Ishikawa (cell line): Measurements from ENCODE around the gene PXDN.

Source experiments
- CEBPB ChIP-seq: IDR thresholded peaks from 2 replicates; pipeline ENCODE4 v1.6.1; 2012
- CREB1 ChIP-seq: IDR thresholded peaks from 2 replicates; pipeline ENCODE4 v1.6.1; 2012; ENCODE audit warnings: low read depth
- EGR1 ChIP-seq: IDR thresholded peaks from 2 replicates; pipeline ENCODE4 v1.6.1; 2012
- EP300 ChIP-seq: IDR thresholded peaks from 2 replicates; pipeline ENCODE4 v1.6.1; 2012; ENCODE audit warnings: borderline replicate concordance
- FOXM1 ChIP-seq: IDR thresholded peaks from 2 replicates; pipeline ENCODE4 v1.6.1; 2012; ENCODE audit warnings: low read depth, borderline replicate concordance
- NFIC ChIP-seq: IDR thresholded peaks from 2 replicates; pipeline ENCODE4 v1.6.1; 2012
- RAD21 ChIP-seq: IDR thresholded peaks from 2 replicates; pipeline ENCODE4 v1.6.1; 2012; ENCODE audit warnings: low read depth
- REST ChIP-seq: IDR thresholded peaks from 2 replicates; pipeline ENCODE4 v1.6.1; 2012; ENCODE audit warnings: low read depth, mild to moderate bottlenecking
- TAF1 ChIP-seq: IDR thresholded peaks from 2 replicates; pipeline ENCODE4 v1.6.1; 2012; ENCODE audit warnings: low read depth, mild to moderate bottlenecking
- TCF12 ChIP-seq: IDR thresholded peaks from 2 replicates; pipeline ENCODE4 v1.6.1; 2012; ENCODE audit warnings: low read depth
- TEAD4 ChIP-seq: IDR thresholded peaks from 2 replicates; pipeline ENCODE4 v1.6.1; 2012
- USF1 ChIP-seq: IDR thresholded peaks from 2 replicates; pipeline ENCODE4 v1.6.1; 2012
- YY1 ChIP-seq: IDR thresholded peaks from 2 replicates; pipeline ENCODE4 v1.6.1; 2012; ENCODE audit warnings: low read depth
- ZBTB7A ChIP-seq: IDR thresholded peaks from 2 replicates; pipeline ENCODE4 v1.6.1; 2012; ENCODE audit warnings: low read depth
- TF ChIP-seq, protein P1 (sequence below): IDR thresholded peaks from 2 replicates; pipeline ENCODE4 v1.6.1; 2012

The PXDN gene

DNA sequence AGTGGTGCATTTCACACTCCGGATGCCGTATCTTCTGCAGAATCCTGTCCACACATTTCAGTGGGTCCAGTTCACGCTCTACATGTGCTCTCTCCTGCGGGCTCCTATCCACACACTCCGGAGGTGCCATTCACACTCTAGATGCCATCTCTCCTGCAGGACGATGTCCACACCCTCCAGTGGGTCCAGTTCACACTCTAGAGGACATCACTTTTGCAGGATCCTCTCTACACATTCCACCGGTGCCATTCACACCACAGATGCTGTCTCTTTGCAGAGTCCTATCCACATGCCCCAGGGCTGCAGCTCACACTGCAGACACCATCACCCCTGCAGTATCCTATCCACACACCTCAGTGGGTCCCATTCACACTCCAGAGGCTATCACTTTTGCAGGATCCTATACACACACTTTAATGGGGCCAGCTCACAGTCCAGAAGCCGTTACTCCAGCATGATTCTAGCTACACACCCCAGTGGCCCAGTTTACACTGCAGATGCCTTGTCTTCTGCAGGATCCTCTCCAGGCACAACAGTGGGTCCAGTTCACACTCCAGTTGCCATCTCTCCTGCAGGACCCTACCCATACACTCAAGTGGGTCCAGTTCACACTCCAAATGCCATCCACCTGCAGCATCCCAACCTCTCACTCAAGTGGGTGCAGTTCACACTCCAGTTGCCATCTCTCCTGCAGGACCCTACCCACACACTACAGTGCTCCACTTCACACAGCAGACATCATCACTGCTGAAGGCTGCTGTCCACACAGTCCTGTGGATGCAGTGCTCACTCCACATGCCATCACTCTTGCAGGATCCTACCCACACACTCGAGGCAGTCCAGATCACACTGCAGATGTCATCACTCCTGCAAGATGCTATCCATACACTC, 2.1 kb upstream of the PXDN start:
- TF ChIP-seq USF1 (no peak), REST (no peak), FOXM1 (no peak), NFIC (no peak), EGR1 (no peak), TEAD4 (no peak), CREB1 (no peak), ZBTB7A (no peak), TAF1 (no peak), RAD21 (no peak), CEBPB (no peak), EP300 (no peak), TCF12 (no peak), YY1 (no peak)
- TF ChIP-seq, protein P1, sequence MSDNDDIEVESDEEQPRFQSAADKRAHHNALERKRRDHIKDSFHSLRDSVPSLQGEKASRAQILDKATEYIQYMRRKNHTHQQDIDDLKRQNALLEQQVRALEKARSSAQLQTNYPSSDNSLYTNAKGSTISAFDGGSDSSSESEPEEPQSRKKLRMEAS: no peak

- no peak for TF ChIP-seq USF1
- TF ChIP-seq EP300: no peak
- TF ChIP-seq CREB1: no peak
- no peak for TF ChIP-seq NFIC
- no peak for TF ChIP-seq YY1
- no peak for TF ChIP-seq EGR1
- TF ChIP-seq, protein P1: no peak
- no peak for TF ChIP-seq FOXM1
- no peak for TF ChIP-seq TCF12
- no peak for TF ChIP-seq CEBPB
- TF ChIP-seq ZBTB7A: no peak
- no peak for TF ChIP-seq REST
- TF ChIP-seq RAD21: no peak
- no peak for TF ChIP-seq TEAD4
- TF ChIP-seq TAF1: no peak
These were observed 1.1 kb upstream of the PXDN start for GRCh38 chr2:1745171-1746023.

DNA sequence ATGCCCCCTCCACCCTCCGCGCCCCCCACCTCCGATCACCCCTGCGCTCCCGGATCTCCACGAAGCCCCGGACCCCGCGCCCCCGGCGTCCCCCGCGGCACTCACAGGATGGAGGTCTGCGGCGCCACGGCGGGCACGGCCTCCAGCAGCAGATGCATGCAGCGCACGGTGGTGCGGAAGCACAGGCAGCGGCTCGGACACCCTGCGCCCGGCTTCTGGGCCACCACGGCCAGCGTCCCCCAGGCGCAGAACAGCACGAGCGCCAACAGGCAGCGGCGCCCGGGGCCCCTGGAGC, 217 bp downstream of the PXDN start:
- TF ChIP-seq CEBPB (no peak), RAD21 (no peak)

- no peak for TF ChIP-seq EGR1
- TF ChIP-seq USF1: no peak
- no peak for TF ChIP-seq CREB1
- TF ChIP-seq REST: no peak
- no peak for TF ChIP-seq ZBTB7A
- TF ChIP-seq, protein P1: no peak
- TF ChIP-seq RAD21: no peak
These were observed 742 bp downstream of the PXDN start for GRCh38 chr2:1743396-1744150.
